C4-2B (cell line): ENCODE data around the gene ARHGAP15.

Source experiments
- H3K27ac ChIP-seq: fragments of 450-650 bp; 2 replicates; pipeline ENCODE4 v1.5.1; 2017
- CTCF ChIP-seq: fragments of 450-650 bp; conservative IDR thresholded peaks from 2 replicates; pipeline ENCODE4 v1.5.1; 2017; ENCODE audit warnings: mild to moderate bottlenecking
- ZFX ChIP-seq: fragments of 450-650 bp; IDR thresholded peaks from 2 replicates; pipeline ENCODE4 v1.6.1; 2017

Gene ARHGAP15

GRCh38 chr2:143493339-143493738 is 364.1 kb downstream of the ARHGAP15 start:
- no peak for TF ChIP-seq ZFX
- no peak overlapping the region for H3K27ac ChIP-seq

- no peak overlapping the region for H3K27ac ChIP-seq
- TF ChIP-seq CTCF = no peak
- TF ChIP-seq ZFX = no peak
Observed at GRCh38 chr2:143497726-143498125, 368.5 kb downstream of the ARHGAP15 start.

- no peak for TF ChIP-seq ZFX
- TF ChIP-seq CTCF = no peak
- H3K27ac ChIP-seq = no peak overlapping the region
Observed at GRCh38 chr2:143498496-143498895, 369.3 kb downstream of the ARHGAP15 start.

- TF ChIP-seq CTCF = no peak
- no peak for TF ChIP-seq ZFX
- no peak overlapping the region for H3K27ac ChIP-seq
Observed at GRCh38 chr2:143499061-143499460, 369.8 kb downstream of the ARHGAP15 start.

- H3K27ac ChIP-seq = no peak overlapping the region
- no peak for TF ChIP-seq CTCF
- no peak for TF ChIP-seq ZFX
Observed at GRCh38 chr2:143501106-143501676, 372.0 kb downstream of the ARHGAP15 start.

- TF ChIP-seq ZFX (no peak), CTCF (no peak)
- H3K27ac ChIP-seq = no peak overlapping the region
Observed at GRCh38 chr2:143503280-143503679, 374.1 kb downstream of the ARHGAP15 start.

GRCh38 chr2:143504397-143504796 is 375.2 kb downstream of the ARHGAP15 start:
- H3K27ac ChIP-seq = no peak overlapping the region

More at GRCh38 chr2:143504397-143504796, 375.2 kb downstream of the ARHGAP15 start:
- TF ChIP-seq ZFX = no peak
- no peak for TF ChIP-seq CTCF
